GM23248 (cell line): Measurements from ENCODE around the gene KRT3.

Experiments used
- EZH2 ChIP-seq: fragments of 200-600 bp; sonication (generic); IDR thresholded peaks from 2 replicates; pipeline ENCODE4 v1.6.1; 2018; ENCODE audit warnings: antibody characterized with exemption, mild to moderate bottlenecking; ENCODE audit not compliant: insufficient read depth, poor library complexity, severe bottlenecking
- EZH2phosphoT487 ChIP-seq: fragments of 200-600 bp; sonication (generic); IDR thresholded peaks from 2 replicates; pipeline ENCODE4 v1.6.1; 2018; ENCODE audit warnings: antibody characterized with exemption, moderate library complexity, mild to moderate bottlenecking, low read depth; ENCODE audit not compliant: insufficient read depth

DNA sequence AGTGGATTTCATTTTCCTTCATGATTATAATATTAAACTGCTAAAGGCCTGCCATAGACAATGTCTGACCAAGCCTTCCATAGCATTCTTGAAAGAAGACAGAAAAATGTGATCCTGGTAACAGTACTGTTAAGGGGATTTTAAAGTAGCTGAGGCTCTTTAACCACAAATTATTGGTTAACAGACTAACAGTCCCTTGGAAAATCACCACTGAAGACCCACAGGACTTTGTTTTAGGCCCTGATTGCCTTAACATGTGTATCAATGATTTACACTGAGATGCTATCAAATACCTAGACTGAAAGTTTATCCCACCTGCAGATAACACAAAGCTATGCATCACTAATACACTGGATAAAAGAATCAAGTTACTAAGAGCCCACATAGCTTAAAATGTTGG is 32.2 kb upstream of the KRT3 start:
- TF ChIP-seq EZH2 (no peak), EZH2phosphoT487 (no peak)
